ENCODE data around the gene DPM3. TPM values are rescaled to one million over a fixed set of nuclear protein-coding genes. Genes with fewer than 3 reads are reported as not detected.

Gene DPM3
- total and polyA plus RNA-seq, 2 experiments from 2014 or later: 102 to 105 TPM

DNA sequence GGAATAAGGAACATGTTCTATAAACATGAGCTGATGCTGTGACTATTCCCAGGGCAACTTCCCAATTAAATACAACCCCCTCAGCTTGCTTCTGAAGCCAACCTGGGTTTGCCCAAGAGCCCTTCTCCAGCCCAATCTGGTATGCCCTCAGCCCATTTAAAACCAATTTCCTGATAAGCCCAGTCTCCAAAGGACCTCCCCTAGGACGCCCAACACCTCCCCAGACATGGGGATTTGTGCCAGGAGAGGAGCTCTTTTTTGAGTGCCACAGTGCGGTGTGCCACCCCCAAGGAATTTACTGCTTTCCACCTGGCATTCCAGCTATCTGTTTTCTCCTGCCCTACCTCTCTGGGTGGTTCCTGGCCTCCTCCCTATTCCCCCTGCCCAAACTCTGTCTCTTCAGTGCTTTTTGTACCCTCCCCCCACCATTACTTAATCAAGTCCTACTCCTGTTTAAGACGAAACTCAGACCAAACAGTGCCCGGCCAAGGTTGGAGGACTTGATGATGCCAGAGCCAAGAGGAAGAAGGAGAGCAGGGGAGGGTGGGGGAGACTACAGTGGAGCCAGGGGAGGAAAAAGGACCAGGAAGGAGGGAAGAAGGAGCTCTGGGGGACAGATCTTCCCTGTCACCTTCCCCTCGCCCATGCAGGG is 24.1 kb downstream of the DPM3 start:
- TF ChIP-seq, protein P1, sequence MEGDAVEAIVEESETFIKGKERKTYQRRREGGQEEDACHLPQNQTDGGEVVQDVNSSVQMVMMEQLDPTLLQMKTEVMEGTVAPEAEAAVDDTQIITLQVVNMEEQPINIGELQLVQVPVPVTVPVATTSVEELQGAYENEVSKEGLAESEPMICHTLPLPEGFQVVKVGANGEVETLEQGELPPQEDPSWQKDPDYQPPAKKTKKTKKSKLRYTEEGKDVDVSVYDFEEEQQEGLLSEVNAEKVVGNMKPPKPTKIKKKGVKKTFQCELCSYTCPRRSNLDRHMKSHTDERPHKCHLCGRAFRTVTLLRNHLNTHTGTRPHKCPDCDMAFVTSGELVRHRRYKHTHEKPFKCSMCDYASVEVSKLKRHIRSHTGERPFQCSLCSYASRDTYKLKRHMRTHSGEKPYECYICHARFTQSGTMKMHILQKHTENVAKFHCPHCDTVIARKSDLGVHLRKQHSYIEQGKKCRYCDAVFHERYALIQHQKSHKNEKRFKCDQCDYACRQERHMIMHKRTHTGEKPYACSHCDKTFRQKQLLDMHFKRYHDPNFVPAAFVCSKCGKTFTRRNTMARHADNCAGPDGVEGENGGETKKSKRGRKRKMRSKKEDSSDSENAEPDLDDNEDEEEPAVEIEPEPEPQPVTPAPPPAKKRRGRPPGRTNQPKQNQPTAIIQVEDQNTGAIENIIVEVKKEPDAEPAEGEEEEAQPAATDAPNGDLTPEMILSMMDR (IDR thresholded peaks at IDR 0.05; ENCODE audit: low read depth, low read length): no peak

DNA sequence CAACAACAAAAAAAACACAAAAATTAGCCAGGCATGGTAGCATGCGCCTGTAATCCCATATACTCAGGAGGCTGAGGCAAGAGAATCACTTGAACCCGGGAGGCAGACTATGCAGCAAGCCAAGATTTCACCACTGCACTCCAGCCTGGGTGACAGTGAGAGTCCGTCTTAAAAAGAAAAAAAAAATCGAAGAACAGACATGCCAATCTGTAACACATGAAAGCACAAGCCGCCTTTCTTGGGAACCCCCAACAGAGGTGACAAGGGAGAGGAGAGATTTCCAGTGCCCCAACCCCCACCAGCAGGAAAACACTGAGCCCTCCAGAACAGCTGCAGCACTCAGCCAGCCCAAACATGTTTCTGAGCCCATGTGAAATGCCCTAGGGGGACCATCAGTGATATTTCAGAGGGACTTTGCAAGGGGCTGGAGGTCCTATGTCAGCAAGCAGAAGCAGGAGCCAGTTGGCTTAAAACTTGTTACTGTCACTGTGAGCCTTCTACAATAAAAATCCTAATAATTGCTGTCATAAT is 26.8 kb downstream of the DPM3 start:
- H3K4me1 ChIP-seq (ENCODE audit: low read depth): no peaks in the 10 kb centered on the region

More for the DNA sequence above, 24.1 kb downstream of the DPM3 start:
- no peaks in the 10 kb centered on the region for H3K36me3 ChIP-seq
- no peaks in the 10 kb centered on the region for H3K4me1 ChIP-seq (ENCODE audit: low read depth)
- no peaks in the 10 kb centered on the region for H3K9me3 ChIP-seq (ENCODE audit: low read depth)
- no peak overlapping the region for H3K27ac ChIP-seq
- DNase-seq (ENCODE audit: low read depth in 1 of 2, low spot score in 1 of 2): no peak
- H3K27me3 ChIP-seq: no peaks in the 10 kb centered on the region
- H3K4me3 ChIP-seq: no peak overlapping the region

DNA sequence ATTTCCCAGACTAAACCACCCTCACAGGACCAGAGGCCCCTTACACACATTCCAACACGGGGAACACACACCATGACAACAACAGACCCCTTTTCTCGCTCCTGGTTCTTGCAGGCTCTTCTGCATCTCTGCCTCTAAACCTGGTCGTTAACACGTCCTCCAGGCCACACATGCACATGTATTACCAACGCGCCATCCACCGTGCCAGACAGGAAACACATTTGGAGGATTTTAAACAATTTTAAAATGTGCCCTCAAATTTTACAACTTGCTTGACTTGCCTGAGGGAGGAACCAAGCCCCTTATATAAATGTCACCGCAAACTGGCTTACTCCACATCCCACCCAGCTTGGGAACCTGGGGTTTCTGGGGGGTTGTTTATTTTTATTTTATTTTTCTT is 29.5 kb downstream of the DPM3 start:
- Histone ChIP-seq H3K4me1 (ENCODE audit: low read depth) (no peaks in the 10 kb centered on the region), H3K27ac (no peak overlapping the region), H3K36me3 (no peaks in the 10 kb centered on the region), H3K27me3 (peaks cover 9% of the 10 kb centered on the region), H3K9me3 (ENCODE audit: low read depth) (no peaks in the 10 kb centered on the region), H3K4me3 (no peak overlapping the region)
- no peak for DNase-seq (ENCODE audit: low read depth in 1 of 2, low spot score in 1 of 2)
- TF ChIP-seq, protein P1 (IDR thresholded peaks at IDR 0.05; ENCODE audit: low read depth, low read length): no peak

More for the DNA sequence above, 26.8 kb downstream of the DPM3 start:
- Histone ChIP-seq H3K27me3 (no peaks in the 10 kb centered on the region), H3K9me3 (ENCODE audit: low read depth) (no peaks in the 10 kb centered on the region), H3K4me3 (no peak overlapping the region), H3K27ac (no peak overlapping the region), H3K36me3 (no peaks in the 10 kb centered on the region)
- TF ChIP-seq, protein P1 (IDR thresholded peaks at IDR 0.05; ENCODE audit: low read depth, low read length): no peak
- no peak for DNase-seq (ENCODE audit: low read depth in 1 of 2, low spot score in 1 of 2)

DNA sequence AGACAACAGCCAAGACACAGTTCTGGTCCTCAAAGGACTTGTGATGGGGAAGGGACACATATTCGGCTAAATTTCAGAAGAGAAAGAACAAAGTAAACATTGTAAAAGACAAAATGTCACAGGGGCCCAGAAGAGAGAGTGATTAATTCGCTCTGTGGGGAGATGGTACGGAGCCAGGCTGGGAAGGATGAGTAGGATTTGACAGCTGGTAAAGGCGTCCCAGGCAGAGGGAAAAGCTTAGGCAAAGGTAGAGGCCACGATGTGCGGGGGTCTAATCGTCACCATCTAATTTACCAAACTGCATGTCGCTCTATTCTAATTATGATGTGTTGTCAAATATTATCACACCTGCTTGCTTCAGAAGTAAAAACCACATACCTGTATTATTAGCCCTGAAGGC is 29.9 kb downstream of the DPM3 start:
- no peak for DNase-seq (ENCODE audit: low read depth in 1 of 2, low spot score in 1 of 2)
- Histone ChIP-seq H3K27me3 (peaks cover 9% of the 10 kb centered on the region), H3K36me3 (no peaks in the 10 kb centered on the region), H3K9me3 (ENCODE audit: low read depth) (no peaks in the 10 kb centered on the region), H3K27ac (no peak overlapping the region), H3K4me1 (ENCODE audit: low read depth) (no peaks in the 10 kb centered on the region), H3K4me3 (no peak overlapping the region)
- TF ChIP-seq, protein P1 (IDR thresholded peaks at IDR 0.05; ENCODE audit: low read depth, low read length): no peak

DNA sequence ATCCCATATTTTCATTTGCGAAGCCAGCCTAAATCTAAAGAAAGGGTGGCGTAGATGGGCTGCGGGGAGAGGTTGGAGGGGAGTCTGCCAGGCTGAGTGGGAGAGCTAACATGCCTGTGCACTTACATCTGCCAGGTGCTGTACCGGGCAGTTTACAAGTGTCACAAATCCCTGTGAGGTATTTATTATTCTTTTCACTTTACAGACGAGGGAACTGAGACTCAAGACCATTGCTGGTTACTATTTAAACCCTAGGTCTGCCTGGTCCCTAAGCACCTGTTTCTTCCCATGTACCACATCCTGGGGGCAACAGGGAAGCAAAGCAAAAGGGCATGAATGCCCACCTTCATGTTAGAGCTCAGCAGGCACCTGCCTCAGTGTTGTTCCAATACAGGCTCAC is 32.0 kb downstream of the DPM3 start:
- Histone ChIP-seq H3K4me1 (ENCODE audit: low read depth) (no peaks in the 10 kb centered on the region), H3K9me3 (ENCODE audit: low read depth) (no peaks in the 10 kb centered on the region), H3K36me3 (no peaks in the 10 kb centered on the region), H3K27ac (no peak overlapping the region), H3K4me3 (no peak overlapping the region), H3K27me3 (peaks cover 9% of the 10 kb centered on the region)
- TF ChIP-seq, protein P1 (IDR thresholded peaks at IDR 0.05; ENCODE audit: low read depth, low read length): no peak
- no peak for DNase-seq (ENCODE audit: low read depth in 1 of 2, low spot score in 1 of 2)
